Stimulated activated CD4-positive, alpha-beta T cell treated with anti-CD3 and anti-CD28 coated beads, Interleukin-4, amount 100 ng/mL, for 1 hour (primary cell): Measurements from ENCODE around the gene ANO7.

Experiments used
- DNase-seq: peaks from one replicate; pipeline ENCODE4 v3.0.0-alpha.2; 2020

Gene ANO7

DNA sequence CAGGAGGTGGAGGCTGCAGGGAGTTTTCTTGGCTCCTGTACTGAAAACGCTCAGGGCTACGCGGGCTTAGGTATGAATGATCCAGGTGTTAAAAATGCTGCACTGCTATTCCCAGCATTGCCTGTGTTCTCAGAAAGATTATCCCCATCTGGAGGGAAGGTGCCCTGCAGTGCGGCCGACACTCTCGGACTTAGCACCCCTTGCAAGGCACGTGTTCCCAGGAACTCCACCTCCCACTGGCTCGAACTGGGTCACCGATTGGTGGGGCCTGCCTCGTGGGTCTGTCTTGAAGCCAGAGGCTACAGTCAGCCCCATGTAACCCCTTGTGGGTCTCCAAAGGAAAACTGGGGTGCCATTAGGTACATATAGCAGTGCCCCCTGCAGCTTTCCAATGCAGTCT is 25.7 kb downstream of the ANO7 start:
- DNase-seq: no peak

DNA sequence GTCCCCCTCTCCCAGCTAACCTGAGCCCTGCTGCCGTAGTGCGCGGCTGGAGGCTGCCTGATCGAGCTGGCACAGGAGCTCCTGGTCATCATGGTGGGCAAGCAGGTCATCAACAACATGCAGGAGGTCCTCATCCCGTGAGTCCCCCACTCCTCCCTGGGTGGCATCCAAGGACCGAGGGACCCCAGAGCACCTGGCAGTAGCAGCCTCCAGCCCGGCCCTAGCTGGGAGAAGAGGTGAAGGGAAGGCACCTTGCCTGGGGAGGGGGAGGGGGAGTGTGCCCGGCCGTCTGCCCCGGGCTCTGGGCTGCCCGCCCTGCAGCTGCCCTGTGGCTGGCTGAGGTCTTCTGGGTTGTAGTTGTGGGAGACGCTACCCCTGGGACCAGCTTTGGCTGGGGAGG is 26.3 kb downstream of the ANO7 start:
- no peak for DNase-seq

DNA sequence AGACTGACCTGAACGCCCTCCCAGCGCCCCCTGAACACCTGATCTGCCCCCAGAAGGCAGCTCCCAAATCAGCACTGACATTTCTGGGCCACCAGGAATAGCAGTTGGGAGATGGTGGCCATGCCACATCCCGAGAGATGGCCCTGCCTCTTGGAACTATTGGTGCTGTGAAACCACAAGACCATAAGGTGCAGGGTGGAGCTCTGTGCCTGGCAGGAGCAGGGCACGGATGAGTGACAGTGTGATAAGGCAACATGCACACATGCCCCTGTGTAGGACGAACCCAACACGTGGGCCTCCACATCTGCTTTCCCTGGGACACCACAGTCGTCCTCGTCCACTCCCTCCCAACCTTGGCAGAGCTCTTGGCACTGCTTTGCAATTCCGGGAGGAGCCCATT is 26.9 kb downstream of the ANO7 start:
- no peak for DNase-seq

DNA sequence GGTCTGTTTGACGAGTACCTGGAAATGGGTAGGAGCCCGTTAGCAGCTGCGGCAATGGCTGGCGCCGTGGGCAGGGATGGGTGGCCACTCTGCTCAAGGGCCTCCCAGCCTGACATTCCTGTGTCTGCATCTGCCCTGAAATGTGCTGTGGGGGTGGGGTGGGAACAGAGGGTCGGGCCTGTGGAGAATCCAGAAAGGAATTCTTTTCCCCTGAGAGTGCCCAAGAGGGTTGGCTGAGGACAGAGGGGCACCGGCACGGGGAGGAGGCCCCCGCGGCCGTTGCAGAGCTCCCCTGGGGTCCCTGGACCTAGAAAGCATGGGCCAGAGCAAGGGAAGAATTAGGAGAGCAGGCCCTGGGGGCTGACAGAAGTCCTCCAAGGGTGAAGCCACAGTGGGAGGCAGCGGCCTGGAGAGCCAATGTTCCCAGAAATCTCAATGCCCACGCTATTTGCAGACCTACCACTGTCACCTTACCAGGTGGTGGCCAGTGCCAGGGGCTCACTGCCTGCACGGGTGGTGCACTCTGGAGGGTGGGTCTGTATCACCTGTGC is 27.8 kb downstream of the ANO7 start:
- DNase-seq: no peak

DNA sequence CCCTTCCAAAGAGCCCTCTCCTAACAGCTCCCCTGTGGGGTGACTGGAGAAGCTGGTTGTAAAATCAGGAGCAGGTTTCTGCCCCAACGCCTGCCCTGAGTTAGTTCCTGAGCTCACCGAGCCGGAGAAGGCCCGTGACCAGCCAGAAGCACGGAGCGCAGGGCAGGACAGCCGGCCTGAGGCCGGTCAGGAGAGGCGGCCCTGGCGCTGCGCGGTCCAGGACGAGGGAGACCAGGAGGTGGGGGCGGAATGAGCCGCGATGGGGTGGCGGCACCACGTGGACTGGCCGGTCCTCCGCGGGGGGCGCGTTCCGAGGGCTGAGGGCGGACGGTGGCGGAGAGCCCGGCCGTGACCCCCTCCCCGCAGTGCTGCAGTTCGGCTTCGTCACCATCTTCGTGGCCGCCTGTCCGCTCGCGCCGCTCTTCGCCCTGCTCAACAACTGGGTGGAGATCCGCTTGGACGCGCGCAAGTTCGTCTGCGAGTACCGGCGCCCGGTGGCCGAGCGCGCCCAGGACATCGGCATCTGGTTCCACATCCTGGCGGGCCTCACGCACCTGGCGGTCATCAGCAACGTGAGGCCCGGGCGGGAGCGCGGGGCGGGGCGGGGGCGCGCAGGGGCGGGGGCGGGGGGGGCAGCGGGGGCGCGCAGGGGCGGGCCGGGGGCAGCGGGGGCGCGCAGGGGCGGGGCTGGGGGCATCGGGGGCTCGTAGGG is 29.0 kb downstream of the ANO7 start:
- peak; percentile 28 for DNase-seq

DNA sequence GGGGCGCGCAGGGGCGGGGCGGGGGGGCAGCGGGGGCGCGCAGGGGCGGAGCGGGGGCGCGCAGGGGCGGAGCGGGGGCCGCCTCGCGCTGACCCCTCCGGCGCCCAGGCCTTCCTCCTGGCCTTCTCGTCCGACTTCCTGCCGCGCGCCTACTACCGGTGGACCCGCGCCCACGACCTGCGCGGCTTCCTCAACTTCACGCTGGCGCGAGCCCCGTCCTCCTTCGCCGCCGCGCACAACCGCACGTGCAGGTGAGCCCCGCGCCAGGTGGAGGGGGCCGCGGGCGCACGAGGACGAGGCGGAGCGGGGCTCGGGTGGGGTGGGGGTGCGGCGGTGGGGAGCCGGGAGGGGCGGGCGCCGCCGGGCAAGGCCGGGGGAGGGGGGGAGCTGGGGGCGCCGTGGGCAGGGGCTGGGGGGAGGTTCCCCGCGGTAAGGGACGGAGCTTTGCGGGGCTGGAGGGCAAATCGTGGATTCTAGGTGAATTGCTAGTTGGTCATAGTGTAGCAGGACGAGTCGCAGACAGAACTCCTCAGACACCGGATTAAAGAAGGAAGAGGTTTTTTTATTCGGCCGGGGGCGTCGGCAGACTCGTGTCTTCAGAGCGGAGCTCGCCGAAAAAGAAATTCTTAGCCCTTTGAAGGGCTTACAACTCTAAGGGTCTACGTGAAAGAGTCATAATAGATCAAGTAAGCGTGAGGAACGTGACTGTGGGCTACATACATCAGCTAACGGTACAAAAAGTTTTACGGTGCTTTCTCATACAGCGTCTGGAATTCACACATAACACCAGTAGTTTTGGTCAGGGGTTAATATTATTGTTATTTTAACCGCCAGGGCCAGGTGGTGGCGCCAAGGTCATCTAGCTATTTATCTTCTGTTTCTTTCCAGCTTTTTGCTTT is 29.9 kb downstream of the ANO7 start:
- peak; percentile 39 for DNase-seq

DNA sequence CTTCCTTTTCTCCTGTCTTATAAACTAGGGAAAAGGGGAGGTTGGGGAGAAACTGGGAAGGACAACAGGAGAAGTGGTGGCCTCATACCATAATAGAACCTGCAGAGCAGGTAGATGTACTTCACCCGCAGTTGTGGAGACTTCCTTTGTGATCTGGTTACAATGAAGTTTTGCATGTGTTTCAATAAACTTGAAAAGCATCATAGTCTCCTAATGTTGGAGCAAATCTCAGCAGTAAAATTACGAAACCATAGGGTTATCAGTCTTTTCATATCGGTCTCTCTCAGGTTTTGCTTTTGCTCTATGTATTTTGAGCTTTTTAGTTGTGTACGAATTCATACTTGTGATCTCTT is 30.5 kb downstream of the ANO7 start:
- DNase-seq: no peak

DNA sequence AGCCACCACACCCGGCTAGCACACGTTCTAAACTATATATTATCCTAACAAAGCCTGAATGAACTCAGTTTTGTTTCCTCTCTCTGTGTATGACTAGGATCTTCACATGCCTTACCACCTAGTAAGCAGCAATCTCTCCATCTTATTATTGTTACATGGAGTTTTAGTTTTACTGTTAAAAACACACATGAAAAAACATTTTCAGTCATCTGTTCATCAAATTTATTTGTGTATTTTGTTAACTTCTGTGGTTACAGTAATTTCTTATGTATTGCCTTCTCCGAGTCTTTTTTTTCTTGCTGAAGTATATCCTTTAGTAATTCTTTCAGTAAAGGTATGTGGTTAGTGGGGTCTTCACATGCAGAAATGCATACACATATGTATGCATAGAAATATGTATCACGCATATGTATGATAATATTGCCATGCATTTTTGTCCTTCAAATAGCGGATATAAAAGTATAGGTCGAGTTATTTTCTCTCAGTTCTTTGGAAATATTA is 31.4 kb downstream of the ANO7 start:
- no peak for DNase-seq

DNA sequence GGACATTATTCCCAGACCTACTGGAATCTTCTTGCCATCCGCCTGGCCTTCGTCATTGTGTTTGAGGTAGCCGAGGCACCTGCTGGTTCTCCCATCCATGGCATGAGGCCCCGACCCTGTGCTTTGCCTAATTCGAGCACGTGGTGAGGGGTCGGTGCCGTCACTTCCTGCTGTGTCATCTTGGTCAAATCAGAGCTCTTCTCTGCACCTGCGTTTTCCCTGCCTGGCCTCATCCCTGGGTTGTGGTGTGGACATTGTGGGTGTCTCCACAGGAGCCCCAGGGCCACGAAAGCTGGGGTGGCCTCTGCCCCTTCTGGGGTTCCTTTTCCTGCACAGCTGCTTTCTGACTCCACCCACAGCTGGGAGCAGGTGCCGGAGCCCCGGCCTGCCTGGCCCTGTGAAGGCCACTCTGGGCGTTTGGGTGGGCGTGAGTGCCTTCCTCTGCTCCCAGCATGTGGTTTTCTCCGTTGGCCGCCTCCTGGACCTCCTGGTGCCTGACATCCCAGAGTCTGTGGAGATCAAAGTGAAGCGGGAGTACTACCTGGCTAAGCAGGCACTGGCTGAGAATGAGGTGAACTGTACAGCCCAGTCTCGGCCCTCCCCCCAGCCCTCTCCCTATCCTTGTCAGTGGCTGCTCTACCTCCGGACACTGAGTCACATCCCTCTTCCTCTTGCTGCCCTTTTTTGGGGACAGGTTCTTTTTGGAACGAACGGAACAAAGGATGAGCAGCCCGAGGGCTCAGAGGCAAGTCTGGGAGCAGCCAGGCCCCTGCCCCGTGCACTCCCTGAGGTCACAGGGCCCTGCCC is 34.9 kb downstream of the ANO7 start:
- no peak for DNase-seq

DNA sequence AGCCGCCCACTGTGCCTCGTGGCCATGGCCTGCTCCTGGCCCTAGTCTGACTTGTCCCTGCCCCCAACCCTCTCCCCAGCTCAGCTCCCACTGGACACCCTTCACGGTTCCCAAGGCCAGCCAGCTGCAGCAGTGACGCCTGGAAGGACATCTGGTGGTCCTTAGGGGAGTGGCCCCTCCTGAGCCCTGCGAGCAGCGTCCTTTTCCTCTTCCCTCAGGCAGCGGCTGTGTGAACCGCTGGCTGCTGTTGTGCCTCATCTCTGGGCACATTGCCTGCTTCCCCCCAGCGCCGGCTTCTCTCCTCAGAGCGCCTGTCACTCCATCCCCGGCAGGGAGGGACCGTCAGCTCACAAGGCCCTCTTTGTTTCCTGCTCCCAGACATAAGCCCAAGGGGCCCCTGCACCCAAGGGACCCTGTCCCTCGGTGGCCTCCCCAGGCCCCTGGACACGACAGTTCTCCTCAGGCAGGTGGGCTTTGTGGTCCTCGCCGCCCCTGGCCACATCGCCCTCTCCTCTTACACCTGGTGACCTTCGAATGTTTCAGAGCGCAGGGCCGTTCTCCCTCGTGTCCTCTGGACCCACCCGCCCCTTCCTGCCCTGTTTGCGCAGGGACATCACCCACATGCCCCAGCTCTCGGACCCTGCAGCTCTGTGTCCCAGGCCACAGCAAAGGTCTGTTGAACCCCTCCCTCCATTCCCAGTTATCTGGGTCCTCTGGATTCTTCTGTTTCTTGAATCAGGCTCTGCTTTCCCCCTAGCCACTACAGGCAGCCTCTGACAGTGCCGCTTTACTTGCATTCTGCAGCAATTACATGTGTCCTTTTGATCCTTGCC is 35.8 kb downstream of the ANO7 start:
- DNase-seq: no peak

DNA sequence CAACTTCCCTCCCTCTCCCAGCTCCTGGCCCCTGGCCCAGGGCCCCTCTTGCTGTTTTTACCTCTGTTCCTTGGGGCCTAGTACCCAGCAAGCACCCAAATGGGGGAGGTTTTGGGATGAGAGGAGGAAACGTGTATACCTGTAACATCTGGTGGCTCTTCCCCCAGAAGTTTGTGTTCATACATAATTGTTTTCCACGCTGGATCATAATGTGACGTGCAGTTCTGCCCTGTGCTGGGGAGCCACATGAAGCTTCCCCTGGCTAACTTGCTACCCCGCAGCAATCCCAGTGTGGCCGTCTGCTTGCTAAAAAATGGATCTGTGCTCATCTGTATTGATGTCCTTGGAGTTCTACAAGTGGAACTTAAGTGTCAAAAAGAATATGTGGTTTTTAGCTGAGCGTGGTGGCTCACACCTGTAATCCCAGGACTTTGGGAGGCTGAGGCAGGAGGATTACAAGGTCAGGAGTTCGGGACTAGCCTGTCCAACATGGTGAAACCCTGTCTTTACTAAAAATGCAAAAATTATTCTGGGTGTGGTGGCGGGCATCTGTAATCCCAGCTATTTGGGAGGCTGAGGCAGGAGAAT is 36.5 kb downstream of the ANO7 start:
- DNase-seq: no peak

DNA sequence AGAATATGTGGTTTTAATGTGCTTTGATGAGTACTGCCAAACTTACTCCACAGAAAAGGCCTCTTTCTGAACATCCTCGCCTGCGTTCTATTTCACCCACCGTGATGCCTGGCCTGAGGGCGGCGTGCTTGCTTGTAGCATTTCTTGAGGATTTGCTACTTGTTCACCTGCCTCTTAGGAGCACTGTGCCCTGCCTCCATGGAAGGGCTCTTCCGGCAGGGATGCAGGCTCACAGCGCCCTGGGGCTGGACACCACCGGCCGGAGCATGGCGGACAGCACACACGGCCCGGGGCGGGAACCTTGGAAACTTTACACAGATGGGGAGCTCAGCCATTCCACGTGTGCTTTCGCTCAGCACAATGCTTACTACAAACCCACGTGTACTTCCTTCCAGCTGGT is 37.1 kb downstream of the ANO7 start:
- DNase-seq: no peak

DNA sequence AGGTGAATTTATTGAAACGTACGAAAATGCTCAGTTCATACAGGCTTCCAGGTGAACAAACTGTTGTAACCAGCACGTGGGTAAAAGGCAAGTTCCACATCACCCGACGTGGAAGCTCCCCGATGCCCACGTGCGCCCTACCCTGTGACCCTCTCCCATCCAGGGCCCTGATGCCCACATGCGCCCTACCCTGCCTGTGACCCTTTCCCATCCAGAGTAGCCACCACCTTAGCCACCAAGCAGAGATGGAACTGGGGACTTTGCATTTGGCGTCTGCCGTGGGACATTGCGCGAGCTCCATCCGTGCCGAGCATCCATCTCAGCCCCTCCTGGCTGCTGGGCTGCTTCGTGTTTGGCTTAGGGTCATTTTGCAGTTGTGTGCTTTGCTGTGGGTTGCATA is 37.5 kb downstream of the ANO7 start:
- DNase-seq: no peak

DNA sequence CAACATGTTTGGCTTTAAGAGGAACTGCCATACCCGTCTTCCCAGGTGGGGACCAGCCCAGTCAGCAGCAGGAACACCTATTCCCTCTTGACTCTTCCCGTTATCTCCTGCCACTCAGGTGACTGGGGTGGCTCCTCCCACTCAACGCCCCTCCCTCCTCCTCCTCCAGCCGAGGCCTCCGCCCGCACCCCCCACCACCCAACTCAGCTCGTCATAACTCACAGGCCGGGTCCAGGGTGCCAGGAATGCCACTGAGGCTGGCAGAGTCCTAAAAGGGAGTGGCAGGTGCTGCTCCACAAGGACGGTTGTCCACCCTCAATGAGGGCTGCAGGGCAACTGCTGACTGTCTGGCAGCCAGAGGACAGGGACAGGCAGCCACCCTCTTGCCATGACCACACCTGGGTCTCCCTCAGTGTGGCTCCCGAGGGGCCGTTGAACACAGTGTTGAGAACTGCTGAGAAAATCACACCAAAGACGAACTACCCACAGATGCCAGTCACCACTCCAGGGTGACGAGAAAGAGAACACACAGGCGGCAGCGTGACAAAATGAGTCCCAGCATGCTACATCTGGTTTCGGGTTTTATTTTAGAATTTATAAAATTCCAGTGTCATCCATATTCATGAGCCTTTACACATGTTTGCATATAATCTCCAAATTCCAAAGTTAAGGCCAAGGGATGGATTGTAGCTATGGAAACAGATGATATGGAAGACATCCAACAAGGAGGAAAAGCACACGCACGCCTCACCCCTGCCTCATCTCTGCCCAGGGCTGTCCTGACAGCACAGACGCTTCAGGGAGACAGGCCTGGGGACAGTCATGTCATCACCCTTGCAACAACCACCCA is 38.5 kb downstream of the ANO7 start:
- DNase-seq: no peak

DNA sequence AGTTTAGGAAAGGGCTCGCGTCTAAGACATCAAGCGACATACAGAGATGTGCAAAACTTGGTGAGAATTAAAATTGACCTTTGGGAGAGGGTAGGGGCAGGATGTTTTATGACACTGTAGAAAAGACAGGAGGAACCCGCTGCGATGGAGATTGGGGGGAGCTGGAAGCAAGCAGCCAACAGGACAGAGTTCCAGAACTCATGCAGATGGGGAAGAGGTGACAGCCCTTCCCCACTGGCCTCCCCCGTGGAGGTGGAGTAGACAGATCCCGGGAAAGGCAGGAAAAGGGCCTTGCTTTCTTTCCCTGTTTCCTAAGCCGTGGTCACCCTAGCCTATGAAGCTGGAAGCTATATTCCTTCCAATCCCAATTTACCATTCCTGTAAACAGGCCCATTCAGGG is 39.1 kb downstream of the ANO7 start:
- no peak for DNase-seq

DNA sequence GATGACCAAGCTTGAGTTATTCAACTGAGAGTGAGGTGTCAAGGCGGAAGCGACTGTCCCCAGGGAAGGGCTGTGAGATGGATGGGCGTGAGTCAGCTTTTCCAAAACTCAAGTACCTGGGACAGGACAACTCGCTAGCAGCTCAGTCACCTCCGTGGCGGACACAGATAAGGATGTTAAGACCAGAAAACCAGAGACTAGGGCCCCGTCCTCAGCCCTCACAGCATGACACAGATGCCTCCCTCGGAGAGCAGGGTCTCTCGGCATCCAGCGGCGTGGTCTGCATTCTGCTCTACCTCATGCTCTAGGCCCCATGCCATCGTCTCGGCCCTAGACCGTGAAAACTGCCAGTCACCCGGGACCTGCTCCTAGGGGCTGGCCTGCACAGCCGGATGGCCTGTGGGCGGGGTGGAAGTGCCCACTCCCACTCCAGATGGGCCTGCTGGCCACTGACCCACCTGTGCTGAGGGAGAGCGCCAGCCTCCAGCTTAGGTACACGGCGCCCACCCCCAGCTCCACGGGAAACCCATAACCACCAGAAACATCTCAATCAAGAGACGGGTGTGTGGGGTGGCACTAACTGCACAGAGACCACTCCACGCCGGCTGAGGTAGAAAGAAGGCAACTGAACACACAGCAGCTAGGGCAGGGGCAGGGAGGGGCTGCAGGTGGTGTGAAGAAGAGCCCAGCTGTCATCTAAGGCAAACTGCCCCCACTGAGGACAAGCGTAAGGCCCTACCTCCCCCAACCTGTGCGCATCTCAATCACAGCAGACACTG is 39.8 kb downstream of the ANO7 start:
- DNase-seq: no peak

DNA sequence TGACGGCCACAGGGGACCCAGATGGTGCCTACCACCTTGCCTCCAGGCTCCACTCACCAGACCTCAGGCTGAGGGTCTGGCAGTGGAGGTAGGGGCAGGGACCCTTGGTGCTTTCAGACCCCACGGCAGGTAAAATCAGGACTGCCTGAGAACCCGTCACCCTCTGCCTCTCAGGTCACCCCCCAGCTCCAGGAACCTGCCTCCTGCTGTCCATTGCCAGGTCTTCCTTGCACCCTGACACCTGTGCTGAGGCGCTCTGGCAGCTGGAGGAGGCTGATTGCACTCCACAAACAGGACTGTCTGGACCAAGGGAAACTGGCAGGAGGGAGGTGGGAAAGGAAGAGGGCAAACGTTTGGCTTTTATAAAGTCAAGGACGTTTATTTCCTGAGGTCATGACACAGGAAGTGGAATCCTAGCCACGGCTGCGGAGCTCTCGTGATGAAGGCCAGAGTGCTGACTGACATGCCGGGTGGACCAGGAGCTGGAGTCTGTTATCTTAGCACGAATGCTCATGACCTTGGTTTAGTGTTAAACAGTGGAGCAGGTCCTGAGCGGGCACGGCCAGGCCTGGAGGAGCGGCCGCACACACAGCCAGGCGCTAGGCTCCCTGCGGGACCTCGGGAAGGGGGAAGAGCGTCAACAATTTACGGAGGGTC is 40.5 kb downstream of the ANO7 start:
- DNase-seq: no peak

DNA sequence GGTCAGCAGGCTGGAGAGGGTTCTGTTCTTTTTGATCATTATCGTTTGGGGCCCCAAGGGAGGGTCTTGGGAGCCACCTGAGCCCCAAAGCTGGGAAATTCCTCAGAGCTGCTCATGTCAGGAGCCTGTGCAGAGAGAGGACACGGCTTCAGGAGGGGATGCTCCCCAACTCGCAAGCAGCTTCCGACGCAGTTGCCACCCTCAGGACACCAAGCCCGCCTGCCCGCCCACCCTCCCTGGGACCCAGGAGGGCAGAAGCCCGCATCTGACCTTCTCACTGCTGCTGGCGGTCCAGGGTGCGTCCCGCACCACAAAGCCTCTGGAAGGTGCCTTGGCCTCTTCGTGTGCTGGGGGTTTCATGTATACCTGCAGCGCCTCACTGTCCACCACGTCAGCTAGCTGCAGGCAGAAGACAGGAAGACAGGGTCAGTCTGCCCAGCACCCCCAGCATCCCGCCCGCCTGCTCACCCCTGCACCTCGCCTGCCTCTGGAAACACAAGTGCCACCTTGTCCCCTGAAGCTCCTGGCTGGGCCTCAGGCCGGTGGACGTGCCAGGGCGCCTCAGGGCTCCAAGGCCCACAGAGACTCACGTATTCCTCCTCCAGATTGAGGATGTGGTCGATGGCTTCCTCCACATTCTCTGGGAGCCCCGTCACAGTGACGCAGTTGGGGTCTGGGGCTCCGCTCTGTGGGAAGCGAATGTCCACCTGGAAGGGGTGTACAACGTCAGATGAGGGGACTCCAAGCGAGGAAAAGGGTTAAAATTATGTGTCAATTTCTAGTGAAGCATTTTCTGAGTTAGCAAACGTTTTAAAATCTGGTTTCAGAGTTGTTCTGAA is 41.3 kb downstream of the ANO7 start:
- no peak for DNase-seq

DNA sequence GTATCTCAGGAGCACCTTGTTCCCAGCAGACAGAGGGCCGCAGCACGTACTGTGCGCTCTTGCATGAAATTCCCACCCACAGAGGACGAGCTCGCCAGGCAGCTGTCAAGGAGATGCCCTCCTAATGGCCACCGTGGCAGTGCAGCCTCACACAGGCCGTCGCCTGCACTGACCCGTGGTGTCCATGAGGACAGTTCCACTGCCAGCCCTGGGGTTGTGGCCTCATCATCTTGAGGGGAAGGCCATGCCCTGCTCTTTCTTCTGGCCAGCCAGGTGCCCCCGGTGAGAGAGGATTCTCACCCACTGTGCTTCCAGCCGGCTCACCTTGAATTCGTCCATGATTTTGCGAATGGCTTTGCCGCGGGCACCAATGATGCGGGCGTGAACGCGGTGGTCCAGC is 42.0 kb downstream of the ANO7 start:
- no peak for DNase-seq
